Right renal cortex interstitium (tissue), 3 donors: Measurements from ENCODE around the gene USP17L28. TPM values are rescaled to one million over a fixed set of nuclear protein-coding genes. Genes with fewer than 3 reads are reported as not detected.
"Not testable (repeated sequence)": the region's sequence is repeated elsewhere in the genome, so short reads cannot be mapped to it uniquely, and the experiment has no call there.

ENCODE experiments used
- DNase-seq, 3 donors: peaks; one replicate each; pipeline ENCODE4 v3.0.0-alpha.2; 2013; ENCODE audit warnings: low read depth in 3 of 3, low spot score in 2 of 3
- polyA plus RNA-seq, 3 donors: library from polyadenylated mRNA; unstranded; fragments of 120-200 nt; gene quantifications; one replicate each; pipeline ENCODE4 v1.2.1, GENCODE V29; 2013; ENCODE audit not compliant: insufficient read length in 3 of 3

The USP17L28 gene, protein sequence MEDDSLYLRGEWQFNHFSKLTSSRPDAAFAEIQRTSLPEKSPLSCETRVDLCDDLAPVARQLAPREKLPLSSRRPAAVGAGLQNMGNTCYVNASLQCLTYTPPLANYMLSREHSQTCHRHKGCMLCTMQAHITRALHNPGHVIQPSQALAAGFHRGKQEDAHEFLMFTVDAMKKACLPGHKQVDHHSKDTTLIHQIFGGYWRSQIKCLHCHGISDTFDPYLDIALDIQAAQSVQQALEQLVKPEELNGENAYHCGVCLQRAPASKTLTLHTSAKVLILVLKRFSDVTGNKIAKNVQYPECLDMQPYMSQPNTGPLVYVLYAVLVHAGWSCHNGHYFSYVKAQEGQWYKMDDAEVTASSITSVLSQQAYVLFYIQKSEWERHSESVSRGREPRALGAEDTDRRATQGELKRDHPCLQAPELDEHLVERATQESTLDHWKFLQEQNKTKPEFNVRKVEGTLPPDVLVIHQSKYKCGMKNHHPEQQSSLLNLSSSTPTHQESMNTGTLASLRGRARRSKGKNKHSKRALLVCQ
- polyA plus RNA-seq: not detected

DNA sequence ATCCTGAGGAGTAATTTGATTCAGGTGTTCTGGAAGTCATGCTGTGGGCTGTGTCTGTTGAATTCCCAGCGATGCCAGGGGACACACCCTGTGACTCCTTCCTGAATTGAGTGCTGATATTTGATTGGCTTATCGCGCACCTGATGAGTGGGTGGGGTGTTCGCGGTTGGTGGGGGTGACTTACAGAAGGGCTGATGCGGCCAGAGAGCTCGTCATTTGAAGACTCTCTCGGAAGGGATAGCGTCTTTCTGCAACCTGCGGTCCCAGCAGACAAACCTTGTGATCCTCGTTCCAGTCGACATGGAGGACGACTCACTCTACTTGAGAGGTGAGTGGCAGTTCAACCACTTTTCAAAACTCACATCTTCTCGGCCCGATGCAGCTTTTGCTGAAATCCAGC lies at the start of gene USP17L28:
Gene USP17L28, plus strand, starts transcription at position 301 of the 400 bp plus-strand sequence. Its CDS starts 0 bp downstream, at position 301.
- DNase-seq: not testable (repeated sequence)

DNA sequence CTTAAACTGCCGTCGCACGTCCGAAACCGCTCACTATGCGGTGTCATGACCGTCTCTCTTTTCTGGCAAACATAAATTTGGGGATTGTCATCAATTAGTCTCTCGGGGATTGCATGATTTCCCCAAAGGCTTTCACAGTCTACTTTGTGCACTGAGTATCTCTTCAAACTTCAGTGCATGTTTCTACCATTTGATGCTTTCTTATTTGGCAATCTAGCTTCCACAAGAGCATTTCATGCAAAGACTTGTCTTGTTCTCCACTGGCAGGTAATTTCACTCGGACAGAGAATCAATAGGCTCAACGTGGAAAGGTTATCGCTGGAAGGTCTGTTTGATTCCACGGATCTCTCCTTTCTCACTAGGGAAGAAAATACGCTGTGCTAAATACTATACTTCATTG lies 24.5 kb upstream of the USP17L28 start:
- not testable (repeated sequence) for DNase-seq

DNA sequence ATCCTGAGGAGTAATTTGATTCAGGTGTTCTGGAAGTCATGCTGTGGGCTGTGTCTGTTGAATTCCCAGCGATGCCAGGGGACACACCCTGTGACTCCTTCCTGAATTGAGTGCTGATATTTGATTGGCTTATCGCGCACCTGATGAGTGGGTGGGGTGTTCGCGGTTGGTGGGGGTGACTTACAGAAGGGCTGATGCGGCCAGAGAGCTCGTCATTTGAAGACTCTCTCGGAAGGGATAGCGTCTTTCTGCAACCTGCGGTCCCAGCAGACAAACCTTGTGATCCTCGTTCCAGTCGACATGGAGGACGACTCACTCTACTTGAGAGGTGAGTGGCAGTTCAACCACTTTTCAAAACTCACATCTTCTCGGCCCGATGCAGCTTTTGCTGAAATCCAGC lies 23.8 kb upstream of the USP17L28 start, which contains the start of gene USP17L24:
Gene USP17L24, plus strand, starts transcription at position 301 of the 400 bp plus-strand sequence. Its CDS starts 0 bp downstream, at position 301.
- not testable (repeated sequence) for DNase-seq

DNA sequence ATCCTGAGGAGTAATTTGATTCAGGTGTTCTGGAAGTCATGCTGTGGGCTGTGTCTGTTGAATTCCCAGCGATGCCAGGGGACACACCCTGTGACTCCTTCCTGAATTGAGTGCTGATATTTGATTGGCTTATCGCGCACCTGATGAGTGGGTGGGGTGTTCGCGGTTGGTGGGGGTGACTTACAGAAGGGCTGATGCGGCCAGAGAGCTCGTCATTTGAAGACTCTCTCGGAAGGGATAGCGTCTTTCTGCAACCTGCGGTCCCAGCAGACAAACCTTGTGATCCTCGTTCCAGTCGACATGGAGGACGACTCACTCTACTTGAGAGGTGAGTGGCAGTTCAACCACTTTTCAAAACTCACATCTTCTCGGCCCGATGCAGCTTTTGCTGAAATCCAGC lies 19.1 kb upstream of the USP17L28 start, which contains the start of gene USP17L25:
Gene USP17L25, plus strand, starts transcription at position 301 of the 400 bp plus-strand sequence. Its CDS starts 0 bp downstream, at position 301.
- not testable (repeated sequence) for DNase-seq

DNA sequence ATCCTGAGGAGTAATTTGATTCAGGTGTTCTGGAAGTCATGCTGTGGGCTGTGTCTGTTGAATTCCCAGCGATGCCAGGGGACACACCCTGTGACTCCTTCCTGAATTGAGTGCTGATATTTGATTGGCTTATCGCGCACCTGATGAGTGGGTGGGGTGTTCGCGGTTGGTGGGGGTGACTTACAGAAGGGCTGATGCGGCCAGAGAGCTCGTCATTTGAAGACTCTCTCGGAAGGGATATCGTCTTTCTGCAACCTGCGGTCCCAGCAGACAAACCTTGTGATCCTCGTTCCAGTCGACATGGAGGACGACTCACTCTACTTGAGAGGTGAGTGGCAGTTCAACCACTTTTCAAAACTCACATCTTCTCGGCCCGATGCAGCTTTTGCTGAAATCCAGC lies 14.3 kb upstream of the USP17L28 start, which contains the start of gene USP17L26:
Gene USP17L26, plus strand, starts transcription at position 301 of the 400 bp plus-strand sequence. Its CDS starts 0 bp downstream, at position 301.
- not testable (repeated sequence) for DNase-seq

DNA sequence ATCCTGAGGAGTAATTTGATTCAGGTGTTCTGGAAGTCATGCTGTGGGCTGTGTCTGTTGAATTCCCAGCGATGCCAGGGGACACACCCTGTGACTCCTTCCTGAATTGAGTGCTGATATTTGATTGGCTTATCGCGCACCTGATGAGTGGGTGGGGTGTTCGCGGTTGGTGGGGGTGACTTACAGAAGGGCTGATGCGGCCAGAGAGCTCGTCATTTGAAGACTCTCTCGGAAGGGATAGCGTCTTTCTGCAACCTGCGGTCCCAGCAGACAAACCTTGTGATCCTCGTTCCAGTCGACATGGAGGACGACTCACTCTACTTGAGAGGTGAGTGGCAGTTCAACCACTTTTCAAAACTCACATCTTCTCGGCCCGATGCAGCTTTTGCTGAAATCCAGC lies 9.6 kb upstream of the USP17L28 start, which contains the start of gene USP17L5:
Gene USP17L5, plus strand, starts transcription at position 301 of the 400 bp plus-strand sequence. Its CDS starts 0 bp downstream, at position 301.
- DNase-seq: not testable (repeated sequence)

DNA sequence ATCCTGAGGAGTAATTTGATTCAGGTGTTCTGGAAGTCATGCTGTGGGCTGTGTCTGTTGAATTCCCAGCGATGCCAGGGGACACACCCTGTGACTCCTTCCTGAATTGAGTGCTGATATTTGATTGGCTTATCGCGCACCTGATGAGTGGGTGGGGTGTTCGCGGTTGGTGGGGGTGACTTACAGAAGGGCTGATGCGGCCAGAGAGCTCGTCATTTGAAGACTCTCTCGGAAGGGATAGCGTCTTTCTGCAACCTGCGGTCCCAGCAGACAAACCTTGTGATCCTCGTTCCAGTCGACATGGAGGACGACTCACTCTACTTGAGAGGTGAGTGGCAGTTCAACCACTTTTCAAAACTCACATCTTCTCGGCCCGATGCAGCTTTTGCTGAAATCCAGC lies 4.8 kb upstream of the USP17L28 start, which contains the start of gene USP17L27:
Gene USP17L27, plus strand, starts transcription at position 301 of the 400 bp plus-strand sequence. Its CDS starts 0 bp downstream, at position 301.
- DNase-seq: not testable (repeated sequence)

DNA sequence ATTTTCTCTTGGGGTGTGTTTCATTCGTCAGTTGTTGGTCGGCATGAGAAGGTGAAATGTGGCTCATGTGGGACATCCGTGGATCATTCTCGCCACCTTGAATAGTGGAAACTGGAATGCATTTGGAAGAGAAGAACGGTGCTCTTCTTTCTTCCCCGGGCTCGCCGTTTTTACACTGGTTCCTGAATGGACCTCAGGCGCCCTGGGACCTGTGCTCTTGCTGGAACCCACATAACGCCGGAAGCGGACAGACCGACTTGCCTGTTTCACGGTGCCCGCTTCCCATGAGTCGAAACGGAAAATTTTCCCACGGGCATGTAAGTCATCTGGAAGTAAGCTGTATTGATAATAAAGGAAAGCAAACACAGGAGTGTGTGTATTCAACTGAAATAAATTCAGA lies 2.2 kb downstream of the USP17L28 start:
- DNase-seq: not testable (repeated sequence)

DNA sequence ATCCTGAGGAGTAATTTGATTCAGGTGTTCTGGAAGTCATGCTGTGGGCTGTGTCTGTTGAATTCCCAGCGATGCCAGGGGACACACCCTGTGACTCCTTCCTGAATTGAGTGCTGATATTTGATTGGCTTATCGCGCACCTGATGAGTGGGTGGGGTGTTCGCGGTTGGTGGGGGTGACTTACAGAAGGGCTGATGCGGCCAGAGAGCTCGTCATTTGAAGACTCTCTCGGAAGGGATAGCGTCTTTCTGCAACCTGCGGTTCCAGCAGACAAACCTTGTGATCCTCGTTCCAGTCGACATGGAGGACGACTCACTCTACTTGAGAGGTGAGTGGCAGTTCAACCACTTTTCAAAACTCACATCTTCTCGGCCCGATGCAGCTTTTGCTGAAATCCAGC lies 4.6 kb downstream of the USP17L28 start, which contains the start of gene USP17L29:
Gene USP17L29, plus strand, starts transcription at position 301 of the 400 bp plus-strand sequence. Its CDS starts 0 bp downstream, at position 301.
- DNase-seq: not testable (repeated sequence)

DNA sequence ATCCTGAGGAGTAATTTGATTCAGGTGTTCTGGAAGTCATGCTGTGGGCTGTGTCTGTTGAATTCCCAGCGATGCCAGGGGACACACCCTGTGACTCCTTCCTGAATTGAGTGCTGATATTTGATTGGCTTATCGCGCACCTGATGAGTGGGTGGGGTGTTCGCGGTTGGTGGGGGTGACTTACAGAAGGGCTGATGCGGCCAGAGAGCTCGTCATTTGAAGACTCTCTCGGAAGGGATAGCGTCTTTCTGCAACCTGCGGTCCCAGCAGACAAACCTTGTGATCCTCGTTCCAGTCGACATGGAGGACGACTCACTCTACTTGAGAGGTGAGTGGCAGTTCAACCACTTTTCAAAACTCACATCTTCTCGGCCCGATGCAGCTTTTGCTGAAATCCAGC lies 14.1 kb downstream of the USP17L28 start, which contains the start of gene USP17L30:
Gene USP17L30, plus strand, starts transcription at position 301 of the 400 bp plus-strand sequence. Its CDS starts 0 bp downstream, at position 301.
- DNase-seq: not testable (repeated sequence)

DNA sequence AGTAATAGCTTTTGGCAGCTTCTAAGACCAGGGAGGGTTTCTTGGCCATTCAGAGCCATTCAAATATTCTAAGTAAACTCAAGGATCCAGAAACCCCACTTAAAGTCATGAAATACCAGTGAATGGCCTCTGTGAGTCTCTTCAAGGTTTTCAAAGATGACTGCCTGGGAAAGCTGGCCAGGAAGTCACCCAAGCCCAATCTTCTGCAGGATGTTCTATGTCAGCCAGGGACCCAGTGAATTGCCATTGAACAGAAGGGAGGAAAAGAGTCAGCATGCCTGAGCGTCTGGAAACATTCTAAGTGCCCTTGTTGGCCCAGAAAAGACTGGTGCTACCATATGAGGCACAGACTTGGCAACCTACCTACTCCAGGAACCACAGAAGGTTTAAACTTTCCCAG lies 31.2 kb downstream of the USP17L28 start:
- not testable (repeated sequence) for DNase-seq

DNA sequence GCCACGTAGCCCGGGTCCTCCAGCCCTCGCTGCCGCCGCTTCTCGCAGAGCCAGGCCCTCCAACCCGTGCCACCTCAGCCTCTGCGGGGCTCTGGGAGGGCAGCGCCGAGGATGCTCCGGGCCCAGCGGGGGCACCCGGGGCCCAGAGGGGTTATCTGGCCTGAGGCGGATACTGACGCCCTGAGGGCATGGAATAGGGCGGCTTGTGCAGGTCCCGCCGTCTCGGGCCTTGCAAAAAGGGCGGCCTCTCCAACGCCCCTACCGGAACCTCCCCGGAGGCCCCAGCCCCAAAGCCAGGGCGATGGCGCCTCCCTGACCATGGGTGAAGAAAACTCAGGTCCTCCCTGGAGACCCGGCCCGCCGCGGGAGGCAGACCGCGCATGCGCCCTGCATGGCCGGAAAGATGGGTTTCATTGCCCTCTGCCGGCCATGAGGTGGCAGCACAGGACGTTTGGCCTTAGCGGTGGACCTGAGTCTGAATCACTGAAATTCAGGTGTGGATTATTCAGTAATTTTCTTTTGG lies 32.4 kb downstream of the USP17L28 start:
- peak in 2 of 3 donors; percentile 3 to 12 for DNase-seq

DNA sequence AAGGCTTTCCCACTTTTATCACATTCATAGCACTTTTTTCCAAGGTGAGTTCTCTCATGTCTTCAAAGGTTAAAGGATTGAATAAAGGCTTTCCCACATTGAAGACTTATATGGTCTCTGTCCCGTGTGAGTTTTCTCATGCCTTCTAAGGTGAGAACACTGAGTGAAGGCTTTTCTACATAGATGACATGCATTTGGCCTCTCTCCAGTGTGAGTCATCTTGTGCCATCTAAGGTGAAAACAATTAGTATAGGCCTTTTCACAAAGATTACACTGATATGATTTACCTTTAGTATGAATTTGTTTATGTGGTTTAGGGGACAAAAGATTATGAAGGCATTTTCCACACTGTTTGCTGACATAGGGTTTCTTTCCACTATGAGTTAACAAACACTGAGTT lies 35.4 kb downstream of the USP17L28 start:
- DNase-seq: no peak

DNA sequence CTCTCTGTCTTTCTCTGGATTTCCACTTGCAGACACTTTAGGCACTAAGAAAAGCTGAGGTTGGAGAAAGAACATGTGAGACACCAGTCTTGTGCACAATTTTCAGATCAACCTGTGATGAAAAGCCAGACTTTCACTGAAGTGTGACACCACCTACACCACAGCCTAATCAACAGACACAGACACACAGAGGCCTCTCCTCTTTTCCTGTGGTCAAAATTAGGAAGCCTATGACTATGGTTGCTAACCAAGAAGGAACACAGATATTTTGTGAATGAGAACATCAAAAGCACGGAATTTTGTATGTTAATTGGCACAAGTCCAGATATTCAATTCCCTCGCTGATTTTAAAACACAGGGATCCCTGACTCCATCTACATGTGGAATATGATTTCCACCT lies 40.3 kb downstream of the USP17L28 start:
- not testable (repeated sequence) for DNase-seq

Other genes starting within 250 kb of the USP17L28 start
- not detected for gene FAM90A26, start 178.5 kb upstream of the USP17L28 start, polyA plus RNA-seq
- not detected for gene USP17L10, start 138.2 kb upstream of the USP17L28 start, polyA plus RNA-seq
- gene USP17L11, start 133.5 kb upstream of the USP17L28 start, polyA plus RNA-seq: not detected
- gene USP17L12, start 128.7 kb upstream of the USP17L28 start, polyA plus RNA-seq: not detected
- not detected for gene USP17L13, start 124.0 kb upstream of the USP17L28 start, polyA plus RNA-seq
- gene USP17L15, start 114.5 kb upstream of the USP17L28 start, polyA plus RNA-seq: not detected
- gene USP17L17, start 105.0 kb upstream of the USP17L28 start, polyA plus RNA-seq: not detected
- not detected for gene USP17L18, start 100.3 kb upstream of the USP17L28 start, polyA plus RNA-seq
- not detected for gene USP17L19, start 95.5 kb upstream of the USP17L28 start, polyA plus RNA-seq
- gene USP17L20, start 90.8 kb upstream of the USP17L28 start, polyA plus RNA-seq: not detected
- not detected for gene USP17L21, start 86.0 kb upstream of the USP17L28 start, polyA plus RNA-seq
- not detected for gene USP17L22, start 81.3 kb upstream of the USP17L28 start, polyA plus RNA-seq
- not detected for gene USP17L24, start 23.7 kb upstream of the USP17L28 start, polyA plus RNA-seq
- gene USP17L25, start 19.0 kb upstream of the USP17L28 start, polyA plus RNA-seq: not detected
- not detected for gene USP17L26, start 14.2 kb upstream of the USP17L28 start, polyA plus RNA-seq
- gene USP17L5, start 9.5 kb upstream of the USP17L28 start, polyA plus RNA-seq: not detected
- gene USP17L27, start 4.7 kb upstream of the USP17L28 start, polyA plus RNA-seq: not detected
- gene USP17L29, start 4.7 kb downstream of the USP17L28 start, polyA plus RNA-seq: not detected
- not detected for gene USP17L30, start 14.2 kb downstream of the USP17L28 start, polyA plus RNA-seq
- gene DEFB131A, start 95.5 kb downstream of the USP17L28 start, polyA plus RNA-seq: not detected